HPDE6-E6E7 (cell line): ENCODE measurements around the gene RSRP1.

Experiments used
- DNase-seq: peaks from one replicate; pipeline ENCODE4 v3.0.0; 2011; ENCODE audit warnings: missing footprints; ENCODE audit errors: extremely low spot score

Gene RSRP1

GRCh38 chr1:25219661-25220251 is 27.5 kb downstream of the RSRP1 start:
- no peak for DNase-seq

GRCh38 chr1:25217598-25218232 is 29.5 kb downstream of the RSRP1 start:
- DNase-seq: no peak

GRCh38 chr1:25217015-25217414 is 30.2 kb downstream of the RSRP1 start:
- DNase-seq: no peak

- DNase-seq: no peak
Observed at GRCh38 chr1:25216123-25216522, 31.1 kb downstream of the RSRP1 start.

DNA sequence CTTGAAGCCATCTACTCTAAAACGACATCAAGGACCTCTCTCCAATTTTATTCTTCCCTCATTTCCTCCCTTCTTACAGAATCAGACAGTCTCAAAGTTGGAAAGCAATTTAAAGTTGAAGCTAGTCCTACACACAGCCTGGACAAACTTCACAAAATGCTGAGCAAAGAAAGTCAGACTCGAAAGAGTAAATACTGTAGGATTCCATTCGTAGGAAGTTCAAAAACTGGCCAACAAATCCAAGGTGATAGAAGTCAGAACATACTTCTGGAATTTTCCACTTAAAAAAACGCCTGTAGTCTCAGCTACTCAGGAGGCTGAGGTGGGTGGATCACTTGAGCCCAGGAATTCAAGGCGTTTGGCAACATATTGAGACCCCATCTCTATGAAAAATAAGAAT is 34.5 kb downstream of the RSRP1 start:
- DNase-seq: no peak

DNA sequence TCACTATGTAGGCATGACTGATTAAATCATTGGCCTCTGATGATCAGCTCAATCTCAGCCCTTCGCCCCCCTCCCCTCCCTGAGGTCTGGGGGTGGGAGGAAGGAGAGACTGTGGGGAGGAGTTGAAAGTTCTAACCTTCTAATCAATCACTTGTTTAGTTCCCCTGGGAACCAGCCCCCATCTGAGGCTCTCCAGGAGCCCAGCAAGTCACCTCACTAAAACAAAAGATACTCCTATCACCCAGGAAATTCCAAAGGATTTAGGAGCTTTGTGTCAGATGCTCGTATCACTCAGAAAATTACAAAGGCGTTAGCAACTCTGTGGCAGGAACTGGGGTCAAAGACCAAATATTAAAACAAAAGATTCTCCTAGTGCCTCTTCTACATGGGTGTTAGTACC is 36.5 kb downstream of the RSRP1 start:
- DNase-seq: no peak

DNA sequence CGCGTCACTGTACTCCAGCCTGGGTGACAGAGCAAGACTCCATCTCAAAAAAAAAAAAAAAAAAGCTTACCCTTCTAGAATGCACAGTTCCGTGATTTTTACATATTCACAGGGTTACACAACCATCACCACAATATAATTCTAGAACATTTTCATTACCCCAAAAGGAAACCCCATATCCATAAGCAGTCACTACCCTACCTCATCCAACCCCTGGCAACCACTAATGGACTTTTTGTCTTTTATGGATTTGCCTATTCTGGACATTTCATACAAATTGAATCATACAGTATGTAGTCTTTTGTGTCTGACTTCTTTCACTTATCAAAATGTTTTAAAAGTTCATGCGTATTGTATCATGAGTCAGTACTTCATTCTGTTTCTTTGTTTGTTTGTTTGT is 37.7 kb downstream of the RSRP1 start:
- no peak for DNase-seq

GRCh38 chr1:25208561-25209222 is 38.6 kb downstream of the RSRP1 start:
- no peak for DNase-seq

GRCh38 chr1:25208092-25208491 is 39.2 kb downstream of the RSRP1 start:
- DNase-seq: no peak

DNA sequence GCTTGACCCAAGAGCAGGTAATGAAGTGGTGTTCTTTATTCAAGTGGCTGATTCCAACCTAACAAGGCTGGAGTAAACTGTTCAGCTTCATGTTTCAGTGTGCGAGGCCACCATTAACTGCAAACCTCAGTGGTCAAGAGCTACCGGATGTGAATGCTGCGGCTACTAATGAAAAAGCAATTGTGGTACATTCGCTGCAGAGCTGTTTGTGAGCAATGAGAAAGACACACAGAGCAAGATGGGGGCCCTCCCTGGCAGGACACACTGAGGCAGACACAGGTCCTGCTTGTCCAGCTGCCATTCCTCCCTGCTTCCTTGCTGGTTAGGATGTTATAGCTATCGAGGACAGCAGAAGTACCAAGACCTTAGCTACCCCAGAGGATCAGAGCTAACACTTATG is 41.1 kb downstream of the RSRP1 start:
- no peak for DNase-seq

GRCh38 chr1:25205786-25206185 is 41.5 kb downstream of the RSRP1 start:
- DNase-seq: no peak

DNA sequence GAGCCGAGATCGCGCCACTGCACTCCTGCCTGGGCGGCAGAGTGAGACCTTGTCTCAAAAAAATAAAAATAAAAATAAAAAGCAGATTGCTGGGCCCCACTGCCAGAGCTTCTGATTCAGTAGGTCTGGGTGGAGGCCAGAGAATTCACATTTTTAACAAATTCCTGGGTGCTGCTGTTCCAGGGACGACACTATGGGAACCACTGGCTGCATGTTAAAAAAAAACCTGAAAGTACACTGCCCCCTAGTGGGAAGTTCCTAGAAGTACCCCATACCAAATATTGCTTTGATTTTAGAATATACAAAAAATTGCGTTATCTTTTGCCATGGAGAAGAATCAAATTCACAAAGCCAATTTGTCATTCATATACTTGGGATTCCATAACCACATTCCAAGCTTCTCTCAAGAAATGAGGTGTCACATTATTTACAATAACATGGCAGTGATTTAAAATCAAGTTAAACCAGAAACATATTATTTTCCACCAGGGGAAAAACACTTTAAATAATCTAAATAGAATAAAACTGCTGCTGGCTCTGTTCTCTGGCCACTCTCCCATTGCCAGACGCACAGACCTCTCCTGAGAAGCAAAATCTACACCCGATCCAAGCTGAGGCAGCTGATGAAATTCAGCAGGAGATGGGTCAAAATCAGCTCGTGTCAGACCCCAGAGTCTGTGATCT is 42.3 kb downstream of the RSRP1 start:
- peak; percentile 34 for DNase-seq

DNA sequence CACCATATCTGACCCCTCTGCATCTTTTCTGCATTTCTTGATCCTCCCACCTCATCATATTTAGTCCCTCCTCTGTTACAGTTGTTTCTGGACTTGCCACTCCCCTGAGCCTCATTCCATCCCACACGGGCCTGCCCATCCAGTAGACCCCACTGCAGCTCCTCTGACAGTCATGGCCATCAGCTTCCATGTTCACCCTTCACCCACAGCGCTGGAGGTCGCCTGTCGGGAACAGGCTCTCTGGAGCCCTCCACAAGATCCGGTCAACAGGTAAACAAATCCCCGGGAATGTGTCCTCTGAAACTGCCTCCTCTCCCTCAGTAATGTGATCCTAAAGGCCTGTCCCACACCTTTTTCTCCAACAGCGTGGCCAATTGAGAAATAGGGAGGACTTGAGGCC is 46.2 kb downstream of the RSRP1 start:
- no peak for DNase-seq

DNA sequence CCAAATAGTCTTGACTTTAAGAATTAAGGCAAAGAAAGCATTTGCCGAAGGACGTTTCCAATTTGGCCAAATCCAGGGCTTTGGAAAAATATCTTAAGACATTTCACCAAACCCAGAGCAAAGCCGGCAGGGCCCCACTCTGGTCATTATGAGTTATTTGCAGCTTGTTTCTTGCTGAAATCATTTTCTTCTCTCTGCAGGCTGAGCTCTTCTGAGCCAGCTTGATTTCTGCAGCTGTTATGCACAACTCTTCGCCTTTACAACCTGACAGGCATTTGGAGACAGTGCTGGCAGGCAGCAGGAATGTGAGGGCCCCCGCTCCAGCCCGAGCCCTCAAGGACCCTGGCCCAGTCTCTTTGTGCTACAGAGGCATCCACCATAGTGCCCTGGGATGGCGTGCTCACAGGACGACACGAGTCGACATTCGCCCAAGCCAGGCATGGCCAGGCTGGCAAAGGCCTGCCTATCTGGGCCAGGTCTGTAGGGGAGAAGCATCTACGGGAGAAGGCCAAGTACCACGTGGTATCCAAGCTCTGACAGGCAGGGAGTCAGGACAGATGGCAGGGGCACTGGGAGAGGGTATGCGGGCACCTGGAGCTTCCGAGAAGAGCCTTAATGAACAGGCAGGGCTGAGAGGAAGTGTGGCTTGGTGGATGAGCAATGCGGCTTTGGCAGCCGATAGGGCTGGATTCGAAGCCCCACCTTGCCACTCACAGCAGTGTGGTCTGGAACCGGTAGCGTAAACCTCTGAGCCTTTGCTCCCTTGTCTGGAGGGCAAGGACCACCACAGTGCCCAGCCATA is 47.2 kb downstream of the RSRP1 start:
- DNase-seq: no peak

- DNase-seq: no peak
Observed at GRCh38 chr1:25198663-25199252, 48.5 kb downstream of the RSRP1 start.

DNA sequence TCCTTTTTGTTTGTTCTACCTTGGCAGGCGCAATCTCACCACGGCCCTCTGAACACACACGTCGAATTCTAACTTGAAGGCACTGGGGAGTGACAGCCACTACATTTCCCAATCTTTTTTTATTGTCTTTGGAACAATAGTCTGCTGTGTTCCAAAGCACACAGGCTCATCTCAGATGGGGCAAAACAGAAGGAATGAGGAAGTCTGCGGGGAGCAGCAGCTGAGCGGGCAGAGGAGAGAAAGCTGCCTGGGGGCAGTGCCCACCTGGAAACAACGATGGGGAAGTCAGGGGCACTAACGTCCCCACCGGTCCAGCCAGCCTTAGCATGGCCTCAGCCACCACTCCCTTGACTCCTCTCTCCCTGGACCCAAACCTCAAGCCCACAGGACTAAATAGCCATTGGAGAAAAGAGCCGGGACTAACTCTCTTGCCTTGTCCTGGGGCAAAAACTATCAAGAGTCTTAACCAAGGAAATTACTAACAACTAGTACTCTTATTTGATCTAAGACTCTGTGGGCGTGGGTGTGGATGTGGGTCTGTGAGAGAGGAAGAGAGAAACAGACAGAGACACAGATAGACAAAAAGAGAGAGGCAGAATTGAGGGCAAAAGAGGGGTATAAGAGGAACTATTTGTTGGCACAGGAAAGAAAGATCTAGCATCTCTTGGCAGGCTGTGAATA is 49.1 kb downstream of the RSRP1 start:
- no peak for DNase-seq

DNA sequence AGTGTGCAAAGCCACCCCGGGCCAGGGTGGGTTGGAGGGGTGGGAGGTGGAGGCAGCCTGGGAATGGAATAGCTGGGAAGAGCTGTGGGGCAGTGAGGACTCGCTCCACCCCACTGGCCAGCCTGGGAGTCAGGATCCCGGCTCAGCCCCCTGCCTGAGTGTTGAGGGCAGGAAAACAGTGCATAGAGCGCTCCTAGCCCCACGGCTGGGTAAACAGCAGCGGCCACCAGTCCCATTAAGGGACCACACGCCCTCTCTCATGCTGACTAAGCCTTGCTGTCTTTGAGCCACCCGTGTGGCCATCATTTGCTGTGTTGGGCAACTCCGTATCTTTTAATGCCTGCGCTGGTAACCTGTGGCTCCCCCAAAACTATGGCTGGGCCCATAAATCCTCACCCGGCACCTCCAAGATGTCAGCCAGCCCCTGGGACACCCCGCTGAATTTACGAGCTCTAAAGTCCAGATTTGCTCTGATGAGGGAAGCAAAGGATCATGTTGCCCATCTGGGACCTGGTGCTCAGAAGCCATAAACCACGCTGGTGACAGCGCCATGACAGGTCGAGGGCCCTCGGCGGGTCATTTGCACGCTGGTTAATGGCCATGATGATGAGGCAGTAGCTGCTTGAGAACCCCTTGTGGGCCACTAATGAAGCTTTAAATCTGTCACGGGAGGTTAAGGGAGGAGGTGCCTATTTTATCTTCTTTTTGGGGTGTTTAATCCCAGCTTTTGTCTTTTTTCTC is 49.8 kb downstream of the RSRP1 start:
- DNase-seq: no peak

DNA sequence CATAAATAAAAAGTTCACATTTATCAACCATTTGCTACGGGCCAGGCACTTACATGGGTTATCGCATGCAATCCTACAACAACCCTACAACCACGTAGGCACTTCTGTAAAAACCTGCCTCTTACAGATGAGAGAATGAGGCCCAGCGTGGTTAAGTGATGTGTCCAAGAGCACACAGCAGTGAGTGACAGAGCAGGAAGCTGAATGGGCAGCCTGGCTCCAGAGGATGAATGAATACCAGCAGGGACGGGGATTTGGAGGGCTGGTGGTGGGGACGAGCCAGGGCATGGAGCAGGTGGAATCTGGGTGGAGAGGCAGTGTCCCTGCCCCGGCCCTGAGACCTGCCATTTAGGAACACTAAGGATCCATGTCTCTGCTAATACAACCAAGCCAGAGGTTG is 50.4 kb downstream of the RSRP1 start:
- no peak for DNase-seq

GRCh38 chr1:25195835-25196234 is 51.4 kb downstream of the RSRP1 start:
- no peak for DNase-seq

- DNase-seq: peak; percentile 87
Observed at GRCh38 chr1:25194572-25195020, 52.7 kb downstream of the RSRP1 start.
